GM19043 (cell line): ENCODE measurements around the gene ALOX15.
"Not testable (repeated sequence)": the region's sequence is repeated elsewhere in the genome, so short reads cannot be mapped to it uniquely, and the experiment has no call there.

Experiments
- ATAC-seq: cut with Tn5 transposase; IDR thresholded peaks from one replicate; pipeline ENCODE4 v1.9.1; 2021; ENCODE audit warnings: low read depth; ENCODE audit not compliant: unreplicated experiment

The ALOX15 gene

DNA sequence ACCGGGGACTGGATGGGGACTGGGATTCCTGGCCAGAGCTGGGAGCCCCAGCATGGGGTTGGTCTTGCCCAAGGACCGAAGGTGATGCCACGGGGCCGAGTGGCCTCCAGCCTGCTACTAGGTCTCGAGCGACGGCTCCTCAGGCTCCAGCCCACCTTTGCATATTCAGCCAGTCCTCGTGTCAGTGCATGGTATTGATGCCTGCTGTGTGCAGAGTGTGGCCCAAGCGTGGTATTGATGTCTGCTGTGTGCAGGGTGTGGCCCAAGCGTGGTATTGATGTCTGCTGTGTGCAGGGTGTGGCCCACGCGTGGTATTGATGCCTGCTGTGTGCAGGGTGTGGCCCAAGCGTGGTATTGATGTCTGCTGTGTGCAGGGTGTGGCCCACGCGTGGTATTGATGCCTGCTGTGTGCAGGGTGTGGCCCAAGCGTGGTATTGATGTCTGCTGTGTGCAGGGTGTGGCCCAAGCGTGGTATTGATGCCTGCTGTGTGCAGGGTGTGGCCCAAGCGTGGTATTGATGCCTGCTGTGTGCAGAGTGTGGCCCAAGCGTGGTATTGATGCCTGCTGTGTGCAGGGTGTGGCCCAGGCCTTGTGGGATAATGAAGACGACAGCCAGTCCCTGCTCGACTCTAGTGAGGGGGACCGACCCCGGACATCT lies 45.7 kb downstream of the ALOX15 start:
- not testable (repeated sequence) for ATAC-seq

DNA sequence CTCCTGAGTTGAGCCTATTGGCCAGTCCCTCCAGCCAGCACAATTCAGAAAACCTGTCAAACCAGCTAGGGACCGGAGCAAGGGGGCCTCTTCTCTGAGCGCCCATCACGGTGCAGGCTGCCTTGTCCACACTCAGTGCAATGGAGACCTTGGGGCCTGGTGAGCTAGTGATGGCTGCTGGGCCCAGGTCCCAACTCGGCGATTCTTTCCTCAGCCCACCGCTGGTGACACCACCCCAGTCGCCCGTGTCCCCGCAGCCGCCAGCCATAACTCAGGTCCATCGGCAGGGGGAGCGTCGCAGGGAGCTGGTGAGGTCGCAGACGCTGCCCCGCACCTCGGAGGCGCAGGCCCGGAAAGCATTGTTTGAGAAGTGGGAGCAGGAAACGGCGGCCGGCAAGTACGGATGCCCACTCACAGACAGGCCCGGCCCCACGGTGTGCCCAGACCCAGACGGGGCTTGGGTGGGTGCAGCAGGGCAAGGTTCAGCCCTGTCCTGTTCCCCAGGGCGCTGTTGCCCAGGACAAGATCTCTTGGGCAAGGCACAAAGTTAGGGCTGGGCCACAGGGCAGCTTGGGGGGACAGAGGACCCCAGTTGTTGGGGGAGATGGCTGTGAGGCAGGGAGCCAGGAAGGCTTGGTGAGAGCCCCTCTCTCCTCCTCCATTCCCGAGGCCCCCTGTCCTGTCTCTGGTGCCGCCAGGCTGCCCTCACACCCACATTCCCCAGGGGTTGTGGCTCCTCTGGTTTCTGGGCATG lies 46.4 kb downstream of the ALOX15 start:
- no peak for ATAC-seq

DNA sequence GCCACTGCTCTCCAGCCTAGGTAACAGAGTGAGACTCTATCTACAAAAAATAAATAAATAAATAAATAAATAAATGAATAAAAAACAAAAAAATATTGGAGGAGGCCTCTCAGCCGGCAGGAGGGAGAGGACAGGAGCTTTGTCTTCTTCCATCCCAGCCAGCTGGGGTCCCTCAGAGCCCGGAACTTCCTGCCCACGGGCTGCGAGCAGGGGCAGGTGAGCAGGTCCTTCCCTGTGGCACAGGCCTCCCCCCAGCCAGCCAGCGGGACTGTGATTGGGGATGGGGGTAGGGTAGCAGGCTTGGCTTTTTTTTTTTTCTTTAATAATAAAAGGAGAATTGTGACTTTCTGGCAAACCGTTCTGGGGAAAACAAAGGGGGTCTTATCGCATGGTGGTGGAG lies 47.1 kb downstream of the ALOX15 start:
- no peak for ATAC-seq

DNA sequence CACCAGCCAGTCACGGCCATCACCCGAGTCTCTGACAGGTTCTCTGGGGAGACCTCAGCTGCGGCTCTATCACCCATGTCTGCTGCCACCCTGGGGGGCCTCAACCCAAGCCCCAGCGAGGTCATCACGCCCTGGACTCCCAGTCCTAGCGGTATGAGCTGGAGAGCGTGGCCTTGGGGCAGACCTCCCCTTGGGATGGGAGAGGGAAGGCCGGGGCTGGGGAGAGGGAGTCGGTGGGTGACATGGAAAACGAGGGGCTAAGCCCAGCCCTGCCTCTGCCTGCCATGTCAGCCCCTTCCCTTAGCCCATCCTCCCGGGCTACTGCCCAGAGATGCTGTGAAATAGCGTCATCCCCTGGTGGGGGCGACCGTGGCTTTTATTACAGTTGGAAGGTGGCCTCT lies 48.5 kb downstream of the ALOX15 start:
- ATAC-seq: no peak

DNA sequence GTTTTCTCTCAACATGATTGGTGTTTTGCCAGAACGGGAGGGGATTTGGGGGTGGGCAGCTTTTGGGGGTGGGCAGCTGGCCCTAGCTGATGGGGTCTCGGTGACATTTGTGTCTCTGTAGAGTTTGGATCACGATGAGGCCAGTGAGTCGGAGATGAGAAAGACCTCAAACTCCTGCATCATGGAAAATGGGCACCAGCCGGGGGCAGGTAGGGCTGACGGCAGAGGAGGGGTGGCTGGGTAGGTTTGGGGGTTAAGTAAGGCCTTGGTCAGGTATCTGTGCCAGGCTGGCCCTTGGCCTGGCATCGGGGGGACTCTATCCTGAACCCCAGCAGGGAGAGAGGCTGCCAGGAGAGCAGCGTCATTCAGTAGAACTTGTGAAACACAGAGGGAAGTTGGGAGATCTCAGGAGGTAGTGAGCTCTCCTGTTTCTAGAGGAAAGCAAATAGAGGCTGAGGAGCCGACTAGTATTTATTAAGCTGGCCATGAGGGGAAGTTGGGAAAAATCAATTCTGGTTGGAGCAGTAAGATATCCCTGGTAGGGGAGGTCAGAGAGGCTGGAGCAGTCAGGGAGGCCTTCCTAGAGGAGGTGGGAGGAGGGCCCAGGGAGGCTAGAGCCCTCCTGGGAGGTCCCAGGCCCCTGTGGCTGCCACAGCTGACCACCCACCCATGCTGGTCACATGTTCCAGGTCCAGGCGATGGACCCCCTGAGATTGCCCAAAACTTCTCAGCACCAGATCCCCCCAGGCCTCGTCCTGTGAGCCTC lies 49.1 kb downstream of the ALOX15 start:
- no peak for ATAC-seq

DNA sequence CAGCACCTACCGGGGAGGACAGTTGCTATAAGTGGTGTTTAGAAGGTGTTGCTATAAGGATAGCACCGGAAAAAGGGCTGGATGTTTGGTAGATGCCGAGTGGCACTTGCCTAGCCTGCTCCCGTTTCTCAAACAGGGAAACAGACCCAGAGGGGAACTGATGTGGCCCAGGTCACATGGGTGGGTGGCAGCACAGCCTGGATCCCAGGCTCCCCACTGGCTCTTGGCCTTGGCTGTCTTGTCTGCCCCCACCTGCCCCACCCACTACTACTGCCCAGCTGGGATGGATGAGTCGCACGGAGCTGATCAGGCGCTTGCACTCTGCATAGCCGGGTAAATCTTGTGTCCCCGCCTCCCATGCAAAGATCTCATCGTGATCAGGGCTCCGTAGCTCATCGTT lies 49.9 kb downstream of the ALOX15 start:
- no peak for ATAC-seq

DNA sequence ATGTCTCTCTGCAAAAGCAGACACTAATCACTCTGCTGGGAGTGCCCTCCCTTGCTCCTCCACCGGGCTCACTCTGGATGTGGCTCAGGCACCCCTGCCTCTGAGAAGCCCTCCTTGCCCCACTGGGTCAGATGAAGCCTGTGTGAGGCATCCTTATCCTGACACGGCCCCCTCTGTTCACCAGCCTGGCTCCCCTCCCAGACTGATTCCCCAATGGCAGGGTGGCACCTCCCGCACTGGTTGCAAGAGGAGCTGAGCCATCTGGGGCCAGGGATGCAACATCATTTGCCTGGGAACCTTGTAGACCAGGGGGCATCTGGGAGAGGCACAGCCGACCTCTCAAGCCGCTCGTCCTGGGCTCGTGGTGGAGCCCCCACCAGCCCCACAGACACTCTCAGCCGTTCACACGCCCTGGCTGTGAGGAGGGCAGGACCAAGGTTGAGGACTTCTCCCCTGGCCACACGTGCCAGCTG lies 50.5 kb downstream of the ALOX15 start:
- ATAC-seq: no peak

DNA sequence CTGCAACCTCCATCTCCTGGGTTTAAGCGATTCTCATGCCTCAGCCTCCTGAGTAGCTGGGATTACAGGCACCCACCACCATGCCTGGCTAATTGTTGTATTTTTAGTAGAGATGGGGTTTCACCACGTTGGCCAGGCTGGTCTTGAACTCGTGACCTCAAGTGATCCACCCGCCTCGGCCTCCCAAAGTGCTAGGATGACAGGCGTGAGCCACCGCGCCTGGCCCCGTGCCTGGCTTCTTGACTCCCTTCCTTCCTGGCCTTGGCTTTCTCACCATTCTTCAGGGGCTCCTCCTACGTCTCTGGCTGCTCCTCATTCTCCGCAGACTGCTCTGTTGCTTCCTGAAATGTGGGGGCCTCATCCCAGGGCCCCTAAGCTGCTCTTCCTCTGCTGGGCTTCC lies 51.4 kb downstream of the ALOX15 start:
- ATAC-seq: not testable (repeated sequence)

DNA sequence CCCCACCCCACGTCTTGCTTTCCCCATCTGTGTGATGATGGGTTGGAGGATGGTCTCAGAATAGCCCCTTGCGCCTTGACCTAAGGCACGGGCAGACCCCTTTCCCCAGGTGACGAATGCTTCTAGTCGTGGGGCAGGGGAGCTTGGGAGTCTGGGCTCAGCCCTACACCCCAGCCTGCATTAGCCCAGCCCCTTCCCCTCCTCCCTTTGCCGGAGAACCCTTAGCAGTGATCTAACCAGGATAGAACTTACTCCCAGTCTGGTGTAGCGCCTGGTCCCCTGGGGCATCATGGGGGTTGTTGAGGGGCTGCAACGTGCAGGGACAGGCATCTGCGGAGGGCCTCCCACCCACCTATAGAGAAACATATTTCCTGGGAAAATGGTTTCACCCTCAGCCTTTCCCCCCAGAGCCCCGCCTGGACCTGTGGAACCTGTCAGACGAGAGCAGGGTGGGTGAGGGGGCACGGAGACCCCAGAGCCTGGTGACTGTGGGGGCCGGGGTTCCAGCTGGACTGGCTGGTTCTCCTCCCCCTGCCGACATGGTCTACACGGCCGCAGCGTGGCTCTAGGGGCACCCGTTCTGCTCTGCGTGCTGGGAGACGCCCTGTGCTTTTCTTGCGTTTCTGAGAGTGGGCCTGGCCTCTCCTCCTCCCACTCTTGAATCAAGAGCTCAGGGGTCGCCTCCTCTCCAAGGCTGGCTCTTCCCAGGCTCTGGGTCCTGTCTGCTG lies 52.4 kb downstream of the ALOX15 start:
- ATAC-seq: no peak

DNA sequence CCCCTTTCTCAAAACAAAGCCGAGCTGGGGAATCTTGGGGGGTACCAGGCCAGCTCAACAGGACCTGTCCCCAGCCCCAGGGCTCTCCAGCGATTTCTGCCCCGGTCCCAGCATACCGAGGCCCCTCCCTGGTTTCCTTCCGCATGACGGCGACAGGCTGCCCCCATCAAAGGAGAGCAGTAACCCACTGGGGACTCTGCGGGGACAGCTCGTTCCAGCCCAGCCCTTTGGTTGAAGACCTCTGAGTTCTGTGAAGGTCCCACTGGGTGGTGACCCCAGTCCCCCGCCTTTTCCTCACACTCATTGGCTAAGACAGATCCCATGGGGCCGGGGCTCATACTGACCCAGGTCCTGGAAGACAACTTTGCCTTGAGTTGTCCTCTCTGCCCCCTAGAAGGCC lies 53.1 kb downstream of the ALOX15 start:
- no peak for ATAC-seq

DNA sequence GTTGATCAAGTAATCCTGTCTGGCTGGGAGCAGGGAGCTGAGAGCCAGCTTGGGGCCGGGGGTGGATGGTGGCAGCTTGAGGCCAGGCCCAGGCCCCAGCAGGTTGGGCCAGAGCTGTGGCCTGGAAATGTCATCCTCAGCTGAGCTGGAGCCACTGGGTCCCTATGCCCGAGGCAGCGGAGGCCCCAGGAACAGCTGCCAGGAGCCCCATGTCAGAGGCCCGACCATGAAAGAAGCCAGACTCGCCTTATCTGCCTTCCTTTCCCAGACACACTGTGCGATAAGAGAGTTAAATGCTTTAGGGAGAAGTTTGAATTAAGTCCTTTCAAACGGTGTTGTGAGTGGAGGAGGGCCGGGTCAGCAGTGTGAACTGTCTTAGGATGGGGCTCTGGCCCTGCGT lies 53.7 kb downstream of the ALOX15 start:
- no peak for ATAC-seq

DNA sequence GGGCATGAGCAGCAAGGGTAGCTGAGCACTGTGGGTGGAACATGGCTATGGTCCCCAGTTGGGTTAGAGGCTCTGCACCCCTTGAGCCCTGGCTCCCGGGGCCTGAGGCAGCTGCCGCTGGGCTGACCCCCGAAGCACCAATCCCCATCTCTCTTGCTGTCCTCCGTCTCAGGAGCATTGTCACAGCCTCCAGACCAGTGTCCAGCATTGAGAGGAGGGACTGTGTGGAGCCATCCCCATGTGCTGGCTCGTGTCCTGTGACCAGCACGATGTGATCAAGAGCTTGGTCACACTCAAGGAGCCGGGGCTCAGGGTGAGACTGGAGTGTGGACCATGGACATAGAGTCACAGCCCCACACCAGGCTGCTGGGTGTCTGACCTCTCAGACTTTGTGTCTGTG lies 54.3 kb downstream of the ALOX15 start:
- ATAC-seq: no peak

DNA sequence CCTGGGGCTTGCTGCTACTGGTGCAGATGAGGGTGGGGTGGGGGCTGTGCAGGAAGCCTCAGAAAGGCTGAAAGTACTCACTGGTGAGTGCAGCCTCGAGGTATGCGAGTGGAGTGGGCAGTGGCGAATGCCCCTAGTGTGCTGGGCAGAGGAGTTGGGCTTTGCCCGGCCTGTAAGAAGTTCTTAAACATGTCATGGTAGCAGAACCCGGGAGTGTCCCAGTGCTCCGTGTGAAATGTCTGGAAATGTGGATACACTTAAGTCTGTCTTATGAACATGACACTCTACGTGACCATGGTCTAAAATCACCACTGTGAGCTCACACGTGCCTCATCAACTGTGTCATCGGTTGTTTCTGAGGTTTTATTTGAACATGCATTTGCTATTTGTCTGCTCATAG lies 55.4 kb downstream of the ALOX15 start:
- ATAC-seq: no peak

DNA sequence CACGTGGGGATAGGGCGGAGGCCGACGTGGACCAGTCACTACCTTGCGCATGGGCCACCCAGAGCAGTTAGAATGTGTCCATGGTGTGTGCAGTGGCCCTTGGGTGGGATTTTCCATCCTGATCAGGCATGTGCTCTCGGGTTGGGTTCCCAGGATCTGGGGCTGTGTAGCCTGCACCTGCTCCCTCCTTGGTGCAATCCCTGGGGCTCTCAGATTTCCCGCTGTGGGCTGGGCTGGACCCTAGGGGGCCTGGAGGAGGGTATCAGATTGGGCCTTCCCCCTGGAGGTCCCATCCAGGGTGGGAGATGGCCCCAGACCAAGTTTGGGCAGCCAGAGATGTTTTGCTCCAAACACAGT lies 55.9 kb downstream of the ALOX15 start:
- no peak for ATAC-seq

DNA sequence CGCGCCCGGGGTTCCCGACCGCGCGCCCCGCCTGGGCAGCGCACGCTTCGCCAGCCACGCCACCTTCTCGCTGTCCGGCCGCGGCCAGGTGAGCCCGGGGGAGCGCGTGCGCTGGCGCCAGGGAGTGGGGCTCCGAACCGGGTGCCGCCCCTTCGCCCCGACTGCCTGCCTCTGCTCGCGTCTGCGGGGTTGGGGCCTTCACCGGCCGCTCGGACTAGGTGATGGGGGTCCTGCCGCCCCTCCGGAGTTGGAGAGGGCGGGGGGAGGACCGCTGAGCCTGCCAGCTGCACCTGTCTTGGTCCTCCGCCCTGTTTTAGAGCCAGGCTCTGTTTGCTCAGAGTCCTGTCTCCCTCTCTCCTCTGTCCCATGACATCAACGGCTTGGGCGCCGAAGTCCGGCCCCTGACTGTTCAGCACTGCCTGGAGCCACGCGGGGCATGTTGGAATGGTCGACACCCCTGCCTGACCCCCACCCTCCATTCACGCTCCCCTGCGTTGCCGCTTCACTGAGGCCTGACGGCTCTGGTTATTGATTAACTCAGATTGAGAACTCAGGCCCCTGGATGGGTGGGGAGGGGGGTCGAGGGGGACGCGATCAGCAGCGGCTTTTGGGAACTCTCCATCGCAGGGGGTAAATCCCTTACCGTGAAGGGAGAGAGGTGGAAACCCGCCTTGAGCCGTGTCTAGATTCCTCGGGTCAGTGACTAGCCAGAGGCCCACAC lies 56.4 kb downstream of the ALOX15 start:
- no peak for ATAC-seq

DNA sequence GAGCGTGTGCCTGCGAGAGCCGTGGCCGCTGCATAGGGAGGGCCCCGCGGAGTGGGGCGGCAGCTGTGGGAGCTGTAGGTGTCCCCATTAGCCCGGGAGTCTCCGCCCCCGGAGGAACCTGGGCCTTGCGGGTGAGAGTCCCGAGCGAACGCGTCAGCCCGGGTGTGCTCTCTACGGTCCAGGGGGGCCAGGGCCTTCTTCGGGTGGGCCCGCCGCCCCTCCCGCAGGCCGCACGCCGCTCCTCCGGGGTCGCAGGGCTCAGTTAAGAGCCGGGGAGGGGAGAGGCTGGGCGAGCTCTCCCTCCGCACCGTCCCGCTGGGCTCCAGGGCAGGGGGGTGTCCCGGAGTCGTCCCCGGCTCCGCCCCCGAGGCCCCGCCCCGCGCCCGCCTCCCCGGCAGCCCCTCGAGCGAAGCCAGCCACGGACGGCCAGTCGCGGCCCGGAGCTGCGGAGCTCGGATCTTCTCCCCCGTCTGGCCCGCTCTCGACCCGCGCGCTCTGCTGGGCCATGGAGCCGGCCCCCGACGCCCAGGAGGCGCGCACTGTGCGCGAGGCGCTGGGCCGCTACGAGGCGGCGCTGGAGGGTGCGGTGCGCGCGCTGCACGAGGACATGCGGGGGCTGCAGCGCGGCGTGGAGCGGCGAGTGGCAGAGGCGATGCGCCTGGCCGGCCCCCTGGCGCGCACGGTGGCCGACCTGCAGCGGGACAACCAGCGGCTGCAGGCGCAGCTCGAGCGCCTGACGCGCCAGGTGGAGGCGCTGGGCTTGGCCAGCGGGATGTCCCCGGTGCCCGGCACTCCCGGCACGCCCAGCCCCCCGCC lies 57.2 kb downstream of the ALOX15 start, which contains the start of gene SMTNL2:
Gene SMTNL2, plus strand, starts transcription at position 429 of the 816 bp plus-strand sequence. Its CDS starts 77 bp downstream, at position 506.
- no peak for ATAC-seq

DNA sequence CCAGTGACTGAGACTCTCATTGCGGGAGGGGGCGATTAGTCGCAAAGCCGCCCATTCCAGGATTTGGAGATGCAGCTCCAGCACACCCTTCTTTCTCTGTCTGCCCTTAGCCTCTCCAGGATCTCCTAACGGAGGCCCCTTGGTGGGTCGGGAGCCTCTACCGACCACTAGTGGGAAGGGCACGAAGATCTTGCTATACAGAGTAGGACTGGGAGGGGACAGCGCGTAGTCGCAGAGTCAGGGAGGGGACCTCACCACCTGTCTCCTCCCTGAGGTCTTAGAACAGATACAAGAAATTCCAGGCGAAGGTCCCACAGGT lies 57.7 kb downstream of the ALOX15 start:
- no peak for ATAC-seq

DNA sequence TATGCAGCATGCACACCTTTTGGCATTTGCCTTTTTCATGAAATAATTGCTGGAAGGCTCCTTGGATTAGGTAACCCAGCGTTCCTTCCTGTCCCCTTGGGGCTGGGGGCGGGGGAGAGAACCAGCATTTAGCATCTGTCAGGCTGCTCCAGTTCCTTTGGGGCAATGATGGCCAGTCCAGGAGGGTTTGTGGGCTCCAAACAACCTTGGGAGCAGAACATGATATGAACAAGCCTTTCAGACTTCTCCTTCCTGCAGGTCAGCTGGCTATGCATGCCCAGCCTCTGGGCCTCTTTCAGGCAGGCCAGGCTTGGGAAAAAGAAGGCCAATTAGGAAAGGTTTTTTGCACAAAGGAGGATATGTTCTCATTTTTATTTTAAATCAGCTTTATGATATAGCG lies 58.3 kb downstream of the ALOX15 start:
- ATAC-seq: no peak

DNA sequence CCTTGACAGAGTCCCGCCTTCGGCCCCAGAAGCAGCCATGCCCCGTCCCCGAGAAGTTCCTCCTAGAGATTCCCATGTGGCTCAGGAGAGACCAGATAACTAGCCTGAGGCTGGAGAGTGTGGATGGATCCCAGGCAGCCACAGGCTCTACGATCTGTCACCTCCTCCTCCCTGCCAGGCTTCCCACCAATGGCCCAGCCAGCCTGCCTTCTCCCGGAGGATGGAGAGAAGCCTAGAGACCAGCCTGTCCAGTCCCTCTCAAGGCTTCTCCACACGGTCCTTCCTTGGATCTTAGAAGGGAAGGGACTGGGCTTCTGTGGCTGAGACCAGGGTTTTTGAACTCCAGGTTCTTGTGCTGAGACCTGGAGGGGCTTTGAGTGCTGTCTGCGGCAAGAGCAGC lies 58.8 kb downstream of the ALOX15 start:
- no peak for ATAC-seq

DNA sequence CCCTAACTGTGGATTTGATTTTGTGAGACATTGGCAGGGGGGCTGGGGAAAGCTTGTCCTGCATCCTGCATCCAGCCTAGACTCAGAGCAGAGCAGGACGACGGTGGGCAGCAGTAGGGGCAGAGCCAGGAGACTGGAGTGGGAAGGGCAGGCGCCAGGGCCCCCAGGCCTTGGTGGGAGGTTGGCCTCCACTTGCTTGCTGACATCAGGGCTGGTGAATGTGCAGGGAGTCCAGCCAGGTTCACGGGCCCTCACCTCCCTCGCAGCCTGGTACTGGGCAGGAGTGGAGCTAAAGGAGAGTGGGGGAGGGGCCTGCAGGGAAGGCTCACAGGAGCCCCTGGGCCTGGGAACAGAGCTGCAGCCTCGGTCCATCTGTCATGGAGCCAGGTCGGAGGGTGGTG lies 59.4 kb downstream of the ALOX15 start:
- no peak for ATAC-seq
